Endothelial cell of umbilical vein (primary cell): ENCODE data around the gene GSTA2. TPM values are rescaled to one million over a fixed set of nuclear protein-coding genes. Genes with fewer than 3 reads are reported as not detected.

Experiments
- BruUV-seq: library from RNA; stranded (reverse); fragments of 400-500 nt; replicated peaks from 2 replicates; lab custom pipeline; 2021; lab: Mats Ljungman, UMichigan
- CTCF ChIA-PET: fragments of 300-600, 350-600 bp; sonication (Branson Sonifier 250); formaldehyde crosslinking; loops from one replicate; lab custom pipeline; 2021; ENCODE audit warnings: antibody characterized with exemption, inconsistent platforms; lab: Charles Lee
- POLR2A ChIA-PET: fragments of 300-600, 350-600 bp; sonication (Branson Sonifier 250); formaldehyde crosslinking; loops from one replicate; lab custom pipeline; 2021; ENCODE audit warnings: antibody characterized with exemption, inconsistent platforms; lab: Charles Lee
- DNase-seq: peaks from one replicate; pipeline ENCODE4 v3.0.0-alpha.2; 2011; ENCODE audit warnings: low read depth, low spot score
- FAIRE-seq: peaks from 2 replicates; lab custom pipeline; 2011; peaks lifted over from hg19 to GRCh38; lab: Jason Lieb, UNC
- H2AFZ ChIP-seq: 2 replicates; pipeline ENCODE4 v1.6.0; 2012; ENCODE audit warnings: low read depth, low read length, control low read depth, inconsistent platforms
- H3K27ac ChIP-seq: 2 replicates; pipeline ENCODE4 v1.5.1; 2011; ENCODE audit warnings: low read depth, mild to moderate bottlenecking, control low read depth, low read length, moderate library complexity; ENCODE audit not compliant: insufficient read depth
- H3K27me3 ChIP-seq, 2 experiments: 2 replicates each; pipeline versions ENCODE4 v1.6.0 to v1.6.1; 2011; ENCODE audit warnings: low read length in 2 of 2, mixed read lengths in 1 of 2; ENCODE audit not compliant: control insufficient read depth in 2 of 2, insufficient read depth in 2 of 2
- H3K36me3 ChIP-seq, 2 experiments: 2 replicates in 1 of 2; 3 replicates in 1 of 2; pipeline ENCODE4 v1.5.1; 2011; ENCODE audit warnings: low read length in 2 of 2, mild to moderate bottlenecking in 1 of 2, moderate library complexity in 1 of 2; ENCODE audit not compliant: control insufficient read depth in 2 of 2, insufficient read depth in 2 of 2; ENCODE audit errors: extremely low read depth in 1 of 2
- H3K4me1 ChIP-seq: 3 replicates; pipeline ENCODE4 v1.5.1; 2011; ENCODE audit warnings: mild to moderate bottlenecking, low read length; ENCODE audit not compliant: control insufficient read depth, insufficient read depth; ENCODE audit errors: extremely low read depth
- H3K4me2 ChIP-seq: 2 replicates; pipeline ENCODE4 v1.6.1; 2011; ENCODE audit warnings: low read length, control low read depth, mixed read lengths; ENCODE audit not compliant: insufficient read depth
- H3K4me3 ChIP-seq, 3 experiments: fragments of 200-600 bp in 1 of 3; sonication (generic), shearing (Covaris generic) in 1 of 3; replicated peaks in 1 of 3; 2 replicates each; pipeline ENCODE4 v1.5.1; 2011 to 2016; ENCODE audit warnings: control low read depth in 3 of 3, low read length in 3 of 3, mild to moderate bottlenecking in 2 of 3, inconsistent platforms in 1 of 3, low read depth in 1 of 3, moderate library complexity in 1 of 3; ENCODE audit not compliant: insufficient read depth in 1 of 3
- H3K79me2 ChIP-seq: 2 replicates; pipeline ENCODE4 v1.6.0; 2012; ENCODE audit warnings: low read length, inconsistent platforms; ENCODE audit not compliant: control insufficient read depth, insufficient read depth
- H3K9ac ChIP-seq: replicated peaks from 2 replicates; pipeline ENCODE3; 2011; ENCODE audit warnings: low read length, control low read depth; ENCODE audit not compliant: insufficient read depth; ENCODE audit errors: extremely low read depth
- H3K9me1 ChIP-seq: replicated peaks from 3 replicates; pipeline ENCODE4 v1.6.0; 2011; ENCODE audit warnings: mild to moderate bottlenecking, low read length; ENCODE audit not compliant: control insufficient read depth, insufficient read depth; ENCODE audit errors: extremely low read depth
- H3K9me3 ChIP-seq: replicated peaks from 2 replicates; pipeline ENCODE4 v1.5.1; 2012; ENCODE audit warnings: low read length, inconsistent platforms; ENCODE audit not compliant: control insufficient read depth, insufficient read depth
- H4K20me1 ChIP-seq: replicated peaks from 2 replicates; pipeline ENCODE3; 2011; ENCODE audit warnings: mild to moderate bottlenecking, low read length; ENCODE audit not compliant: control insufficient read depth, insufficient read depth; ENCODE audit errors: extremely low read depth
- CTCF ChIP-seq, 2 donors: IDR thresholded peaks; 1 replicate in 1 of 2; 2 replicates in 1 of 2; pipeline ENCODE4 v1.5.1; 2011; ENCODE audit warnings: low read length in 2 of 2, mild to moderate bottlenecking in 2 of 2, moderate library complexity in 2 of 2, control low read depth in 1 of 2, inconsistent platforms in 1 of 2, low read depth in 1 of 2; ENCODE audit not compliant: insufficient read depth in 1 of 2; ENCODE audit errors: extremely low read depth in 1 of 2
- EZH2 ChIP-seq: IDR thresholded peaks from 2 replicates; pipeline ENCODE4 v1.6.1; 2012; ENCODE audit warnings: borderline replicate concordance, low read depth, mild to moderate bottlenecking, moderate library complexity, low read length, inconsistent platforms; ENCODE audit not compliant: severe bottlenecking
- FOS ChIP-seq: IDR thresholded peaks from 2 replicates; pipeline ENCODE4 v1.6.1; 2011; ENCODE audit warnings: mild to moderate bottlenecking, low read length, moderate library complexity, borderline replicate concordance; ENCODE audit not compliant: insufficient read depth
- GATA2 ChIP-seq: IDR thresholded peaks from 2 replicates; pipeline ENCODE4 v1.7.0; 2011; ENCODE audit warnings: low read depth, mild to moderate bottlenecking, moderate library complexity, mixed read lengths, low read length; ENCODE audit not compliant: insufficient read length, insufficient read depth
- JUN ChIP-seq: IDR thresholded peaks from 2 replicates; pipeline ENCODE4 v1.6.1; 2011; ENCODE audit warnings: borderline replicate concordance, low read depth; ENCODE audit not compliant: insufficient read length, insufficient read depth
- MAX ChIP-seq: IDR thresholded peaks from 2 replicates; pipeline ENCODE4 v1.6.1; 2011; ENCODE audit not compliant: insufficient read depth, insufficient read length
- MYC ChIP-seq: IDR thresholded peaks from one replicate; pipeline ENCODE4 v1.6.1; 2011; ENCODE audit warnings: mild to moderate bottlenecking, low read depth, low read length
- POLR2A ChIP-seq: IDR thresholded peaks from 2 replicates; pipeline ENCODE4 v1.6.1; 2012; ENCODE audit warnings: low read depth, mild to moderate bottlenecking, control low read depth, low read length
- POLR2AphosphoS5 ChIP-seq: IDR thresholded peaks from 2 replicates; pipeline ENCODE4 v1.6.1; 2012; ENCODE audit warnings: low read depth, mild to moderate bottlenecking, control low read depth, low read length, moderate library complexity; ENCODE audit not compliant: insufficient read depth
- dilution Hi-C: fragments of 300-500 bp; cut with MboI; formaldehyde crosslinking; loops from one replicate; pipeline ENCODE4 v1.15.0; 2019; ENCODE audit warnings: low sequenced_read_pairs; ENCODE audit not compliant: extremely low pct_ligation_motif_present
- intact Hi-C: fragments of 100-400 bp; cut with micrococcal nuclease; formaldehyde crosslinking; loops from one replicate; pipeline ENCODE4 v1.10.0; 2022
- polyA plus RNA-seq, 4 experiments: library from polyadenylated mRNA; depleted of rRNA in 3 of 4; stranded (reverse) in 3 of 4; unstranded in 1 of 4; fragments of >200 nt; gene quantifications; 2 replicates each; pipeline versions ENCODE4 v1.2.1 to v1.2.3, GENCODE V29; 2011 to 2012; ENCODE audit warnings: missing spikeins in 1 of 4
- total RNA-seq: library from RNA; stranded (reverse); gene quantifications from 2 replicates; pipeline ENCODE4 v1.2.3, GENCODE V29; 2021

Gene GSTA2
- total and polyA plus RNA-seq, 2 donors (not counting 3 experiments of a cell fraction or from before 2014, with no cell fraction given): not detected

- ChIA-PET POLR2A (no interaction called here), CTCF (interaction anchor here (1.0 kb wide), 1 partner anchor 10 kb away, joined by 3 read pairs; no protein-coding TSS in a partner anchor)
- Histone ChIP-seq H3K9ac (no peak overlapping the region), H3K9me3 (no peaks in the 10 kb centered on the region), H2AFZ (no peak overlapping the region), H3K4me2 (no peak overlapping the region), H3K27me3 (peaks cover 0 to 2% of the 10 kb centered on the region in 2 experiments), H4K20me1 (no peaks in the 10 kb centered on the region), H3K36me3 (no peaks in the 10 kb centered on the region), H3K27ac (no peak overlapping the region), H3K4me1 (no peaks in the 10 kb centered on the region), H3K4me3 (no peak overlapping the region), H3K9me1 (no peaks in the 10 kb centered on the region), H3K79me2 (no peaks in the 10 kb centered on the region)
- FAIRE-seq (no peak), DNase-seq (no peak)
- TF ChIP-seq CTCF (IDR thresholded peaks at IDR 0.05; ENCODE audit: extremely low read depth in 1 of 2, insufficient read depth in 1 of 2, low read depth in 1 of 2, low read length in 2 of 2) (no peak), POLR2A (no peak), MYC (no peak), FOS (no peak), GATA2 (no peak), POLR2AphosphoS5 (no peak), EZH2 (no peak), JUN (no peak), MAX (no peak)
- BruUV-seq: no TSS peak
- dilution Hi-C loops (no loop called here), intact Hi-C loops (no loop called here)
Observed at GRCh38 chr6:52728394-52728793, 34.9 kb downstream of the GSTA2 start.
